HG03432 (cell line): Measurements from ENCODE around the gene TMEM54.

Source experiments
- ATAC-seq: cut with Tn5 transposase; IDR thresholded peaks from one replicate; pipeline ENCODE4 v1.9.1; 2021; ENCODE audit warnings: mild to moderate bottlenecking, moderate library complexity; ENCODE audit not compliant: unreplicated experiment

The TMEM54 gene

GRCh38 chr1:32883338-32884031 is 17.7 kb downstream of the TMEM54 start:
- ATAC-seq, result no peak

GRCh38 chr1:32881871-32882850 is 19.0 kb downstream of the TMEM54 start:
- ATAC-seq, result no peak

GRCh38 chr1:32881291-32881690 is 19.9 kb downstream of the TMEM54 start:
- no peak for ATAC-seq

GRCh38 chr1:32878637-32879041 is 22.6 kb downstream of the TMEM54 start:
- no peak for ATAC-seq

GRCh38 chr1:32878183-32878582 is 23.0 kb downstream of the TMEM54 start:
- ATAC-seq, result no peak

GRCh38 chr1:32877211-32878110 is 23.7 kb downstream of the TMEM54 start:
- no peak for ATAC-seq

GRCh38 chr1:32876341-32877210 is 24.6 kb downstream of the TMEM54 start:
- ATAC-seq, result no peak

GRCh38 chr1:32874860-32875752 is 26.1 kb downstream of the TMEM54 start:
- no peak for ATAC-seq

- ATAC-seq, result no peak
These were observed 27.7 kb downstream of the TMEM54 start for GRCh38 chr1:32873484-32873883.

GRCh38 chr1:32872192-32872460 is 29.1 kb downstream of the TMEM54 start:
- ATAC-seq, result no peak

- ATAC-seq, result no peak
These were observed 29.6 kb downstream of the TMEM54 start for GRCh38 chr1:32871364-32872191.

GRCh38 chr1:32870615-32871363 is 30.4 kb downstream of the TMEM54 start, which contains the start of gene FNDC5:
Gene FNDC5 (minus strand): TSS chr1:32870912.
- ATAC-seq, result no peak

GRCh38 chr1:32869923-32870614 is 31.1 kb downstream of the TMEM54 start:
- no peak for ATAC-seq

GRCh38 chr1:32868806-32869455 is 32.3 kb downstream of the TMEM54 start:
- no peak for ATAC-seq

GRCh38 chr1:32868085-32868484 is 33.1 kb downstream of the TMEM54 start:
- ATAC-seq, result no peak

GRCh38 chr1:32867671-32868070 is 33.5 kb downstream of the TMEM54 start:
- ATAC-seq, result no peak
